WTC11 (cell line): ENCODE results near the gene ELMO1.

ENCODE experiments used
- ATF1 ChIP-seq: sonication (generic); formaldehyde crosslinking; IDR thresholded peaks from 2 replicates; pipeline ENCODE4 v1.8.1; 2023; ENCODE audit warnings: mild to moderate bottlenecking, moderate library complexity, missing genetic modification reagents
- ATF3 ChIP-seq: sonication (generic); formaldehyde crosslinking; conservative IDR thresholded peaks from 2 replicates; pipeline ENCODE4 v1.8.1; 2022; ENCODE audit warnings: mild to moderate bottlenecking, missing genetic modification reagents
- RORB ChIP-seq: fragments of 250-450 bp; sonication (Bioruptor Pico); IDR thresholded peaks from 2 replicates; pipeline ENCODE4 v1.9.0; 2021; ENCODE audit warnings: mild to moderate bottlenecking
- TF ChIP-seq, protein P1 (sequence below): fragments of 200-600 bp; IDR thresholded peaks from 2 replicates; pipeline ENCODE4 v1.8.0; 2022; ENCODE audit warnings: antibody characterized with exemption
- TF ChIP-seq, protein P2 (sequence below): sonication (generic); formaldehyde crosslinking; IDR thresholded peaks from 2 replicates; pipeline ENCODE4 v1.8.0; 2023; ENCODE audit warnings: missing genetic modification reagents

GRCh38 chr7:37141742-37142141 lies 306.9 kb downstream of the ELMO1 start:
- TF ChIP-seq ATF3 (CRISPR knock-in tag) (no peak), ATF1 (CRISPR knock-in tag) (no peak), RORB (no peak)
- TF ChIP-seq, protein P1, sequence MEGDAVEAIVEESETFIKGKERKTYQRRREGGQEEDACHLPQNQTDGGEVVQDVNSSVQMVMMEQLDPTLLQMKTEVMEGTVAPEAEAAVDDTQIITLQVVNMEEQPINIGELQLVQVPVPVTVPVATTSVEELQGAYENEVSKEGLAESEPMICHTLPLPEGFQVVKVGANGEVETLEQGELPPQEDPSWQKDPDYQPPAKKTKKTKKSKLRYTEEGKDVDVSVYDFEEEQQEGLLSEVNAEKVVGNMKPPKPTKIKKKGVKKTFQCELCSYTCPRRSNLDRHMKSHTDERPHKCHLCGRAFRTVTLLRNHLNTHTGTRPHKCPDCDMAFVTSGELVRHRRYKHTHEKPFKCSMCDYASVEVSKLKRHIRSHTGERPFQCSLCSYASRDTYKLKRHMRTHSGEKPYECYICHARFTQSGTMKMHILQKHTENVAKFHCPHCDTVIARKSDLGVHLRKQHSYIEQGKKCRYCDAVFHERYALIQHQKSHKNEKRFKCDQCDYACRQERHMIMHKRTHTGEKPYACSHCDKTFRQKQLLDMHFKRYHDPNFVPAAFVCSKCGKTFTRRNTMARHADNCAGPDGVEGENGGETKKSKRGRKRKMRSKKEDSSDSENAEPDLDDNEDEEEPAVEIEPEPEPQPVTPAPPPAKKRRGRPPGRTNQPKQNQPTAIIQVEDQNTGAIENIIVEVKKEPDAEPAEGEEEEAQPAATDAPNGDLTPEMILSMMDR: no peak
- TF ChIP-seq, protein P2, sequence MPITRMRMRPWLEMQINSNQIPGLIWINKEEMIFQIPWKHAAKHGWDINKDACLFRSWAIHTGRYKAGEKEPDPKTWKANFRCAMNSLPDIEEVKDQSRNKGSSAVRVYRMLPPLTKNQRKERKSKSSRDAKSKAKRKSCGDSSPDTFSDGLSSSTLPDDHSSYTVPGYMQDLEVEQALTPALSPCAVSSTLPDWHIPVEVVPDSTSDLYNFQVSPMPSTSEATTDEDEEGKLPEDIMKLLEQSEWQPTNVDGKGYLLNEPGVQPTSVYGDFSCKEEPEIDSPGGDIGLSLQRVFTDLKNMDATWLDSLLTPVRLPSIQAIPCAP: no peak
